HepG2 (cell line): ENCODE results near the gene IRS4. TPM values are rescaled to one million over a fixed set of nuclear protein-coding genes. Genes with fewer than 3 reads are reported as not detected.

Experiments
- CBFB ChIP-seq: sonication (generic); formaldehyde crosslinking; IDR thresholded peaks from 2 replicates; pipeline ENCODE4 v1.4.0; 2020; ENCODE audit warnings: missing genetic modification reagents
- NFATC3 ChIP-seq: sonication (generic); formaldehyde crosslinking; IDR thresholded peaks from 2 replicates; pipeline ENCODE4 v1.5.1; 2020; ENCODE audit warnings: mild to moderate bottlenecking, missing genetic modification reagents
- RARA ChIP-seq: IDR thresholded peaks from 2 replicates; pipeline ENCODE4 v1.6.1; 2016; ENCODE audit warnings: missing genetic modification reagents, missing compliant biosample characterization
- polyA plus RNA-seq, 8 experiments: library from polyadenylated mRNA; depleted of rRNA in 3 of 8; stranded (reverse) in 7 of 8; unstranded in 1 of 8; fragments of >200 nt; fragmentation: Illumina TruSeq in 4 of 8; extraction: Trizol in 4 of 8; gene quantifications; 2 replicates each; pipeline versions ENCODE4 v1.2.1 to v1.2.3, GENCODE V29; 2011 to 2016; ENCODE audit warnings: low read depth in 4 of 8, missing spikeins in 1 of 8, mixed read lengths in 1 of 8; ENCODE audit not compliant: insufficient read depth in 1 of 8
- total RNA-seq, 5 experiments: library from RNA; depleted of rRNA; stranded (reverse); fragments of >200 nt; fragmentation: Illumina TruSeq; extraction: Trizol; gene quantifications; 2 replicates each; pipeline ENCODE4 v1.2.3, GENCODE V29; 2016; ENCODE audit warnings: low read depth in 1 of 5
- TF ChIP-seq, protein P1 (sequence below): sonication (generic); formaldehyde crosslinking; IDR thresholded peaks from 2 replicates; pipeline ENCODE4 v1.5.0; 2020; ENCODE audit warnings: mild to moderate bottlenecking, missing genetic modification reagents, borderline replicate concordance
- TF ChIP-seq, protein P2 (sequence below): sonication (generic); formaldehyde crosslinking; IDR thresholded peaks from 2 replicates; pipeline ENCODE4 v1.4.0; 2020; ENCODE audit warnings: missing genetic modification reagents

IRS4 gene
- total and polyA plus RNA-seq, 2 of the 13 experiments (the other 11 are each of a cell fraction or from before 2014, with no cell fraction given): not detected

DNA sequence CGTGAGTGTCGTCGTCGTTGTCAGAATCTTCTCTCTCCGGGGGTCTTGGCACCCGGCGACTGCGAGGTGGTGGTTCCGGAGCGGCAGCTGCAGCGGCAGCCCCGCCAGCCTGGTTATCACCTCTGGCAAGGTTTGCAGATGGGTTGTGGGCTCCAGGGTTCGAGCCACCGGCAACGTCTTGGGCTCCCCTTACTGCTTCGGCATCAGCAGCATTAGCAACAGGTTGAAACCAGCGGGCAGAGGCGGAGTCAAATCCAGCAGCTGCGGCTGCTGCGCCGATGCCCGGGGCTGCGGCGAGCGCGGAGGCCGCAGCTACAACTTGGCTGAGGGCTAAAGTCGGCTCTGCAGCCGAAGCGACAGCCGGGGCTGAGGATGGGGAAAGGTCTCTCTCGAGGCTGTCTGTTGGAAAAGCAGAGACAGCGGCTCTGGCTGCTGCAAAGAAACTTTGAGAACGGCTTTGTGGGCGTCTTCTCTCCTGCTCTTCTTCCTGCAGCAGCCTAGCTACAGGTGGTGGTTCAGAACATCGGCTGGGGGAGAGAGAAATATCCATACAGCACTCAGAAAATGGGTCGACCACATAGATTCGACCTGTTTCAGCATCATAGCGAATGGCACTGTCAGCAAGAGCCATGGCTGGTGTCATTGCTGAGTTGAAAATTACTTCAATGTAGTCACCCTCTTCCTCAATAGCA lies 3.6 kb downstream of the IRS4 start (continued):
- TF ChIP-seq, protein P1, sequence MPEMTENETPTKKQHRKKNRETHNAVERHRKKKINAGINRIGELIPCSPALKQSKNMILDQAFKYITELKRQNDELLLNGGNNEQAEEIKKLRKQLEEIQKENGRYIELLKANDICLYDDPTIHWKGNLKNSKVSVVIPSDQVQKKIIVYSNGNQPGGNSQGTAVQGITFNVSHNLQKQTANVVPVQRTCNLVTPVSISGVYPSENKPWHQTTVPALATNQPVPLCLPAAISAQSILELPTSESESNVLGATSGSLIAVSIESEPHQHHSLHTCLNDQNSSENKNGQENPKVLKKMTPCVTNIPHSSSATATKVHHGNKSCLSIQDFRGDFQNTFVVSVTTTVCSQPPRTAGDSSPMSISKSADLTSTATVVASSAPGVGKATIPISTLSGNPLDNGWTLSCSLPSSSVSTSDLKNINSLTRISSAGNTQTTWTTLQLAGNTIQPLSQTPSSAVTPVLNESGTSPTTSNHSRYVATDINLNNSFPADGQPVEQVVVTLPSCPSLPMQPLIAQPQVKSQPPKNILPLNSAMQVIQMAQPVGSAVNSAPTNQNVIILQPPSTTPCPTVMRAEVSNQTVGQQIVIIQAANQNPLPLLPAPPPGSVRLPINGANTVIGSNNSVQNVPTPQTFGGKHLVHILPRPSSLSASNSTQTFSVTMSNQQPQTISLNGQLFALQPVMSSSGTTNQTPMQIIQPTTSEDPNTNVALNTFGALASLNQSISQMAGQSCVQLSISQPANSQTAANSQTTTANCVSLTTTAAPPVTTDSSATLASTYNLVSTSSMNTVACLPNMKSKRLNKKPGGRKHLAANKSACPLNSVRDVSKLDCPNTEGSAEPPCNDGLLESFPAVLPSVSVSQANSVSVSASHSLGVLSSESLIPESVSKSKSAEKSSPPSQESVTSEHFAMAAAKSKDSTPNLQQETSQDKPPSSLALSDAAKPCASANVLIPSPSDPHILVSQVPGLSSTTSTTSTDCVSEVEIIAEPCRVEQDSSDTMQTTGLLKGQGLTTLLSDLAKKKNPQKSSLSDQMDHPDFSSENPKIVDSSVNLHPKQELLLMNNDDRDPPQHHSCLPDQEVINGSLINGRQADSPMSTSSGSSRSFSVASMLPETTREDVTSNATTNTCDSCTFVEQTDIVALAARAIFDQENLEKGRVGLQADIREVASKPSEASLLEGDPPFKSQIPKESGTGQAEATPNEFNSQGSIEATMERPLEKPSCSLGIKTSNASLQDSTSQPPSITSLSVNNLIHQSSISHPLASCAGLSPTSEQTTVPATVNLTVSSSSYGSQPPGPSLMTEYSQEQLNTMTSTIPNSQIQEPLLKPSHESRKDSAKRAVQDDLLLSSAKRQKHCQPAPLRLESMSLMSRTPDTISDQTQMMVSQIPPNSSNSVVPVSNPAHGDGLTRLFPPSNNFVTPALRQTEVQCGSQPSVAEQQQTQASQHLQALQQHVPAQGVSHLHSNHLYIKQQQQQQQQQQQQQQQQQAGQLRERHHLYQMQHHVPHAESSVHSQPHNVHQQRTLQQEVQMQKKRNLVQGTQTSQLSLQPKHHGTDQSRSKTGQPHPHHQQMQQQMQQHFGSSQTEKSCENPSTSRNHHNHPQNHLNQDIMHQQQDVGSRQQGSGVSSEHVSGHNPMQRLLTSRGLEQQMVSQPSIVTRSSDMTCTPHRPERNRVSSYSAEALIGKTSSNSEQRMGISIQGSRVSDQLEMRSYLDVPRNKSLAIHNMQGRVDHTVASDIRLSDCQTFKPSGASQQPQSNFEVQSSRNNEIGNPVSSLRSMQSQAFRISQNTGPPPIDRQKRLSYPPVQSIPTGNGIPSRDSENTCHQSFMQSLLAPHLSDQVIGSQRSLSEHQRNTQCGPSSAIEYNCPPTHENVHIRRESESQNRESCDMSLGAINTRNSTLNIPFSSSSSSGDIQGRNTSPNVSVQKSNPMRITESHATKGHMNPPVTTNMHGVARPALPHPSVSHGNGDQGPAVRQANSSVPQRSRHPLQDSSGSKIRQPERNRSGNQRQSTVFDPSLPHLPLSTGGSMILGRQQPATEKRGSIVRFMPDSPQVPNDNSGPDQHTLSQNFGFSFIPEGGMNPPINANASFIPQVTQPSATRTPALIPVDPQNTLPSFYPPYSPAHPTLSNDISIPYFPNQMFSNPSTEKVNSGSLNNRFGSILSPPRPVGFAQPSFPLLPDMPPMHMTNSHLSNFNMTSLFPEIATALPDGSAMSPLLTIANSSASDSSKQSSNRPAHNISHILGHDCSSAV: no peak
- TF ChIP-seq NFATC3 (no peak), RARA (CRISPR knock-in tag) (no peak), CBFB (CRISPR knock-in tag) (no peak)
- TF ChIP-seq, protein P2, sequence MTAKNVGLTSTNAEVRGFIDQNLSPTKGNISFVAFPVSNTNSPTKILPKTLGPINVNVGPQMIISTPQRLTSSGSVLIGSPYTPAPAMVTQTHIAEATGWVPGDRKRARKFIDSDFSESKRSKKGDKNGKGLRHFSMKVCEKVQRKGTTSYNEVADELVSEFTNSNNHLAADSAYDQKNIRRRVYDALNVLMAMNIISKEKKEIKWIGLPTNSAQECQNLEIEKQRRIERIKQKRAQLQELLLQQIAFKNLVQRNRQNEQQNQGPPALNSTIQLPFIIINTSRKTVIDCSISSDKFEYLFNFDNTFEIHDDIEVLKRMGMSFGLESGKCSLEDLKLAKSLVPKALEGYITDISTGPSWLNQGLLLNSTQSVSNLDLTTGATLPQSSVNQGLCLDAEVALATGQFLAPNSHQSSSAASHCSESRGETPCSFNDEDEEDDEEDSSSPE: no peak
